ENCODE measurements around the gene SEPTIN7. TPM values are rescaled to one million over a fixed set of nuclear protein-coding genes. Genes with fewer than 3 reads are reported as not detected.

Gene SEPTIN7
- total RNA-seq, 2 experiments from 2014 or later: 231 to 235 TPM

GRCh38 chr7:35849954-35850353 lies 49.1 kb downstream of the SEPTIN7 start:
- Mint-ChIP-seq H3K9me3 (no peaks in the 10 kb centered on the region), H3K4me1 (ENCODE audit: low read depth) (peaks cover 49% of the 10 kb centered on the region), H3K36me3 (ENCODE audit: low read depth) (peaks cover 39% of the 10 kb centered on the region), H3K4me3 (no peak overlapping the region), H3K27ac (no peak overlapping the region), H3K27me3 (no peaks in the 10 kb centered on the region)
- intact Hi-C loops (cut with micrococcal nuclease): no loop called here
- ATAC-seq (no peak), DNase-seq (no peak)
- POLR2A ChIA-PET: no interaction called here
- CTCF ChIA-PET: no interaction called here
- no peak for TF ChIP-seq CTCF (IDR thresholded peaks at IDR 0.05)

Other genes with a start within 250 kb of the SEPTIN7 start
- 10 to 100 TPM; 24.9 to 25.0 TPM for gene HERPUD2, start 105.9 kb upstream of the SEPTIN7 start, total RNA-seq

Measured in activated CD8-positive, alpha-beta T cell treated with anti-CD3 and anti-CD28 coated beads for 36 hours (primary cell).